Activated naive CD4-positive, alpha-beta T cell treated with anti-CD3 and anti-CD28 coated beads, Interleukin-2, amount 10 ng/mL, durations not matched to agents 5 hours and 36 hours (primary cell): ENCODE results near the gene ZMYND8. TPM values are rescaled to one million over a fixed set of nuclear protein-coding genes. Genes with fewer than 3 reads are reported as not detected.

Experiments used
- microRNA-seq: library from miRNA; unstranded; fragments of <30 nt; microRNA quantifications from one replicate; pipeline ENCODE4 v1.2.0, GENCODE V29; 2022; ENCODE audit warnings: borderline microRNAs expressed, borderline replicate concordance
- total RNA-seq, 2 experiments: library from RNA; stranded (reverse); gene quantifications; one replicate each; pipeline ENCODE4 v1.2.3, GENCODE V29; 2021

The ZMYND8 gene
- 10 to 100 TPM; 46.1 to 53.0 TPM for total RNA-seq

DNA sequence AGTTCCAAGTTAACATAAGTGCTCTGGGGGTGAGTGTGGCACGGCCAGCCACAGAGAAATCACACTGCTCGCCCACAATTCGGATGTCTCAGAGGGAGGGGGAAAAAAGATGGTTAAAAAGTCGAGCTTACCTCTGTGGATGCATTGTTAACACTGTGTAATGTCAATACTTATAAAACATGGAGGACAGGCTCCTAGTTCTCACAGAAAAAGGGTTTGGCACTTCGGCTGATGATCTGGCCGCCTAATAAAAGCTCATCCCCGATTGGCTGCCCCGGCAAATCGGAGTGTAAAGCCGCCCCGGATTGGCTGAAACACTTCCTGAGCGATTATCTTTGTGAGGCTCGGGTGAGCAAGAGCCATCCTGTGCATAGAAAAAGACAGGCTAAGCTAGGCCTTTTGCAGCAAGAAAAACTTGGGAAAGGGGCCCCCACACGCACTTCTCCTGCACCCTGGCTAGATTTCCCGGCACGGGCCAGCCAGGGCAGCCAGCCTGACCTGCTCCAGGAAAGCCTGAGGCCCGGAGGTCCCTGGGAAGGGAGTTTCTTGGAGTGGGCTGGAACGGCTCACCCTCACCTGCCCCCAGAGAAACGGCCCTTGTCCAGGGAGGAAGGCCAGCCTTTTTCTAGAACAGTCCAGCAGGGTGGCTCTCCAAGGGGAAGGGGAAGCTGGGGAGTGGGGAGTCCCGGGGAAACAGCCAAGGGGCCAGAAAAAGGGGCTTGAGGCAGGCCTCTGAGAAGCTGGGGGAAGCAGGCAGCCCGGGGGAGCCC, at the start of gene ZMYND8:
Gene ZMYND8 (minus strand): TSS at position 174 of the 770 bp plus-strand sequence. CDS start 29 bp downstream, at position 145.

Small RNA genes lying within 50 kb of the gene (microRNA-seq; reads per million reads assigned to microRNA genes)
- not detected for gene MIR3616

Other genes with a start within 250 kb of the ZMYND8 start
- gene NCOA3, start 145.2 kb upstream of the ZMYND8 start, total RNA-seq, result 10 to 100 TPM; 68.4 to 73.9 TPM